Stimulated activated CD4-positive, alpha-beta T cell treated with anti-CD3 and anti-CD28 coated beads, Interleukin-2, amount 100 ng/mL, for 24 hours (primary cell): ENCODE results near the gene ST3GAL3.

Experiments used
- DNase-seq, 2 donors: peaks; one replicate each; pipeline ENCODE4 v3.0.0-alpha.2; 2020

ST3GAL3 gene

GRCh38 chr1:43789604-43790550, 82.5 kb downstream of the ST3GAL3 start:
- DNase-seq, result no peak

- no peak for DNase-seq
Measured at GRCh38 chr1:43791243-43791642, 83.9 kb downstream of the ST3GAL3 start.

- DNase-seq, result no peak
Measured at GRCh38 chr1:43796111-43796581, 88.8 kb downstream of the ST3GAL3 start.

- no peak for DNase-seq
Measured at GRCh38 chr1:43797891-43798290, 90.6 kb downstream of the ST3GAL3 start.

- DNase-seq, result no peak
Measured at GRCh38 chr1:43799656-43800635, 92.6 kb downstream of the ST3GAL3 start.

- no peak for DNase-seq
Measured at GRCh38 chr1:43800771-43801170, 93.4 kb downstream of the ST3GAL3 start.

- DNase-seq, result no peak
Measured at GRCh38 chr1:43801203-43801602, 93.9 kb downstream of the ST3GAL3 start.

- DNase-seq, result no peak
Measured at GRCh38 chr1:43802356-43802980, 95.1 kb downstream of the ST3GAL3 start.

- no peak for DNase-seq
Measured at GRCh38 chr1:43803105-43803504, 95.8 kb downstream of the ST3GAL3 start.

GRCh38 chr1:43803646-43804045, 96.3 kb downstream of the ST3GAL3 start:
- DNase-seq, result no peak

GRCh38 chr1:43804569-43804968, 97.2 kb downstream of the ST3GAL3 start:
- no peak for DNase-seq

- no peak for DNase-seq
Measured at GRCh38 chr1:43805340-43805739, 98.0 kb downstream of the ST3GAL3 start.

- no peak for DNase-seq
Measured at GRCh38 chr1:43806183-43806582, 98.8 kb downstream of the ST3GAL3 start.

- no peak for DNase-seq
Measured at GRCh38 chr1:43809097-43809673, 101.8 kb downstream of the ST3GAL3 start.

- DNase-seq, result no peak
Measured at GRCh38 chr1:43812579-43812978, 105.2 kb downstream of the ST3GAL3 start.

GRCh38 chr1:43814401-43814800, 107.1 kb downstream of the ST3GAL3 start:
- no peak for DNase-seq

- DNase-seq, result no peak
Measured at GRCh38 chr1:43817304-43817939, 110.1 kb downstream of the ST3GAL3 start.

- no peak for DNase-seq
Measured at GRCh38 chr1:43818691-43819090, 111.4 kb downstream of the ST3GAL3 start.

- no peak for DNase-seq
Measured at GRCh38 chr1:43819357-43819756, 112.0 kb downstream of the ST3GAL3 start.

- DNase-seq, result no peak
Measured at GRCh38 chr1:43821471-43821870, 114.1 kb downstream of the ST3GAL3 start.

- no peak for DNase-seq
Measured at GRCh38 chr1:43822040-43822690, 114.8 kb downstream of the ST3GAL3 start.
